HG02943 (cell line): ENCODE data around the gene NTSR1.

ENCODE experiments used
- ATAC-seq: cut with Tn5 transposase; IDR thresholded peaks from one replicate; pipeline ENCODE4 v1.9.1; 2021; ENCODE audit warnings: mild to moderate bottlenecking, low read depth, moderate library complexity; ENCODE audit not compliant: unreplicated experiment

Gene NTSR1

DNA sequence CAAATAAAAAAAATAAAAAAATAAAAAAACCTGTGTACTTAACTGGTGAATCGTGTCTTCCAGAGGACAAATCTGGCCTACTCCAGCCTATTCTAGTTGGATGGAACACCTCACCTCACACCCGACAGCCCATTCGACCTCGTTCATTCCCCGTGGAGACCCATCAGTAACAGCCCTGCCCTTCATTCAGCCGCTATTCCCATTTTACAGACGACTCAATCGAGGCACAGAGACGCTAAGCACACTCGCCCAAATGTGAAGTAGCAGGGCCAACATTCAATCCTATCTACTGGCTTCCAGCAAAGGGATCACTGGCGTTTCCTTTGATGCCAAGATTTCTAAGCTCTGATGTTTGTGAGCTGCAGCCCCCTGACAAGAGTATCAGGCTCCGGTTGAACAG lies 1.8 kb upstream of the NTSR1 start:
- no peak for ATAC-seq

DNA sequence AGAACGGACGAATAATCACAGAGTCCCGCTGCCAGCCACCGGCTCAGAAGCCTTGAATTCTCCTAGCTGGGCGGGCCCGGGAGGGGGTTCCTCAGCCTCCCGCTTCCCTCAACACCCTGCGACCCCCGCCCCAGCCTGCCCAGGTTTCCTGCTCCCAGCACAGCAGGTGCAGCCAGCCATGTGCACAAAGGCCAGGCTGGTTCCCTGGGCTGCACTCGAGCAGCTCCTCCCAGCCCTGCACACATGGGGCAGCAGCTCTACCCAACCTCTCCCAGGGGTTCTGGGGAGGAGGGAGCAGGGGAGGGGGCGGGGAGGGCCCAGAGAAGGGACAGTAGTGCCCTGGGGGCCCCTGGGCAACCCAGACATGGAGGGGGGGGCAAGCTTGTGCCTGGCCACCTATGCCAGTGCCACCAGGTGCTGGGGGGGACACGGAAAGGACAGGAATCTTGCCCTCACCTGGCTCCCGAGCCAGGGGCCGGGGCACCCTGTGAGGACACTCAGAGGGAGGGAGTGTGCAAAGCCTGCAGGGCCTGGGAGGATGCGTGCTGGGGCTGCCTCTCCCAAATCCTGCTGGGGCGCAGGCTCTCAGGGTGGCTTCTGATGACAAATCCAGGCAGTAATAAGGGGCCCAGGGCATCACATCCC lies 1.2 kb upstream of the NTSR1 start:
- ATAC-seq: no peak

DNA sequence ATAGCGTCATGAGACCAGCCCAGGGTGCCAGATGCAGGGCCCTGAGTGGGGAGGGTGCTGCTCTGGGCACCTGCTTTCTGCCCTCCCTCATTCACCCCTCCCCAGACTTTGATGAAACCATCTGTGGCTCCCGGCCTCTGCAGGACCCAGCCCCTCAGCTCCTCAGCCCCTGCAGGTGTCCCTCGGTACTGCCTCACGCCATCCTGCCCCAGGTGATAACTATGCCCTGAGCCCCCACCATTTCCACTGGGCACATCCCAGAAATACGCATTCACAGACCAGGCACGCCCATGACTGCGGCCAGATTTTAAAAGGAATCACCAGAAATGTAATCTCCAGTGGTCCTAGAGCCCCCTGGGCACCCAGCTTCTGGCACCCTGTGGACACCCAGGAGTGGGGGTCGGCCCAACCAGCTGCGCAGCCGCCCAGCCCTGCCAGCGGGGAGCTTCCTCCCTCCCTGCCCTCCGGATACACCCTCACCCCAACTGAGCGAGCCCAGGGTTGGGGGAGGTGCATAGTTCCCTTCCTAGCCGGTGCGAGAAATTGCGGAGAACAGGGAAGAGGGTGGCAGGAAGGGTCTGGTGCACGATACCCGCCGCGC lies 615 bp upstream of the NTSR1 start:
- no peak for ATAC-seq

DNA sequence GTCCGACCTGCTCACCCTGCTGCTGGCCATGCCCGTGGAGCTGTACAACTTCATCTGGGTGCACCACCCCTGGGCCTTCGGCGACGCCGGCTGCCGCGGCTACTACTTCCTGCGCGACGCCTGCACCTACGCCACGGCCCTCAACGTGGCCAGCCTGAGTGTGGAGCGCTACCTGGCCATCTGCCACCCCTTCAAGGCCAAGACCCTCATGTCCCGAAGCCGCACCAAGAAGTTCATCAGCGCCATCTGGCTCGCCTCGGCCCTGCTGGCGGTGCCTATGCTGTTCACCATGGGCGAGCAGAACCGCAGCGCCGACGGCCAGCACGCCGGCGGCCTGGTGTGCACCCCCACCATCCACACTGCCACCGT lies 885 bp downstream of the NTSR1 start:
- no peak for ATAC-seq

DNA sequence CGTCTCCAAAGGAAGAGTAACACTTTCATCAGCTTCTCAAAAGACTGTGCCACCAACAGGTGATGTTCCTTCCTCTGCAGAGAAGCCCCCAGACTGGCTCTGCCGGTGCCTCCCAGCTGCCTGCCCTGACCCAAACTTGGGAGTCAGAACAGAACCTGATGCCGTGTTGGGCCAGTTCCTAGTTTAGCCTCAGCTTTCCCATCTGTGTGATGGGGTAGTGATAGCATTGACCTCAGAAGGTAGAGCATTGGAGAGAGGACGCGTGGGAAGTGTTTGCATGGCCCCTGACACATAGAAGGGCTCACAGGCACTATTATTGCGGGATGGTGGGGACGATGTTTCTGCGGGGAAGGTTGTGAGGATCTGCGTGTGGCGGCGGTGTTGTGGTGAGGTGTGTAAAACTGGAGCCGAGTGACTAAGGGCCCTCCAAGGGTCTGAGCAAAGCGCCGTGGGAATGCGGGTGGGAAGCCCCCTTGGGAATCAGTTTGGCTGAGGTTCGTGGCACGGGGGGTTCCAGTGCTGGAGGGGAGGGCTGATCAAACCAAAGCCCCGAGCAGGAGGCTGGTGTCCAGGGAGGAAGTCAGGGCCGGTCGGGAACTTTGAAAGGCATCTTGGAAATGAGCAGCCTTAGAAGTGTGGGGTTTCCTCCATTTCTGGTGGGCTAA lies 1.7 kb downstream of the NTSR1 start:
- no peak for ATAC-seq

DNA sequence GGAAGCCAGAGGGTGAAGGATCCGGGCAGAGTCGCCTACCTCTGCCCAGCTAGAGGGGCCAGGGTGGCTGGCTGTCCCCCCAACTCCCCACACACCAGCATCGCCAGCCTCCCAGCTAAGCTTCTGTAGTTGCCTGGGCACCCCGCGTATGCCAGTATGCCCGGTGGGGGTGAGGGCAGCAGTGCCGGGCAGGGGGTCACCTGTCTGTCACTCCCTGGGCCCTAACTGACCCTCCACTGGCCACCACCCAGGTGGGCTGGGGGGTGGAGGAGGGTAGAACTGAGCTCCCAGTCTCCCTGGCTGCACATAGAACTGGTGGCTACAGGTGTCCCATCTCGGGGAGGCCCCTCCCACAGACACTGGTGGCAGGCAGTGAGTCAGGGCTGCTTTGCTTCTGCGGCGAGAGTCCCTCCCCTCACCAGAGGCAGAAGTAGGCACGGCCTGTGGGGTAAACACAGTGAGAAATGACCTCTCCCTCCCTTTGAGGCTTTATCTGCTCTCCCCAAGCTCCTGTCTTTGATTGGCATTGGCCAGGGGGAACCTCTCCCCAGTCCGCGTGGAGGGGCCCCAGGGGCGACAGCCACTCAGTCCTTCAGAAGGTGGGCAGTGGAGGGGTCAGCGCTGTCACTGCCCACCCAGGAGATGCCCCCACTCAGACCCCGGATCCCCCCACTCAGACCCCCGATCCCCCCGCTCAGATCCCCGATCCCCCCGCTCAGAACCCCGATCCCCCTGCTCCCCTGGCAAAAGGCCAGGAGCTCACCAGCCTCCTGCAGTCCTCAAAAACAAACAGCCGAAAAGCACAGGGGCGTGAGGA lies 2.5 kb downstream of the NTSR1 start:
- no peak for ATAC-seq

DNA sequence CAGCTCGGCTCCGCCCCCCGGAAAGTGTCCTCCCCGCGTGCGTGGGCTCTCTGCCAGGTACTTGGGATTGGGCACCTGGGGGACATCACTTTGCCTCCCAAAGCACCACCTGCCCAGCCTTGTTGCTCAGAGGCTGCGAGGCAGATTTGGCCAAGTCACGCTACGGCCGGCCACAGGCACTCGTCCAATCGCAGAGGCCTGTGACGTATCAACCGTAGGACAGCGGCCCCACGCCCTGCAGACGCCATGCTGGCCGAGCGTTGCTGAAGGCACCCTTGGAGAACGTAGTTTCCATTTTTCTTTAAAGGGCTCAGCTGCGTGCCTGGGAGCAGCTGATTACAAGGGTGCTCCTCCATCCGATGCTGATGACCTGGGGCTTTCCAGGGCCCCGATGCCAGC lies 3.1 kb downstream of the NTSR1 start:
- ATAC-seq: no peak

DNA sequence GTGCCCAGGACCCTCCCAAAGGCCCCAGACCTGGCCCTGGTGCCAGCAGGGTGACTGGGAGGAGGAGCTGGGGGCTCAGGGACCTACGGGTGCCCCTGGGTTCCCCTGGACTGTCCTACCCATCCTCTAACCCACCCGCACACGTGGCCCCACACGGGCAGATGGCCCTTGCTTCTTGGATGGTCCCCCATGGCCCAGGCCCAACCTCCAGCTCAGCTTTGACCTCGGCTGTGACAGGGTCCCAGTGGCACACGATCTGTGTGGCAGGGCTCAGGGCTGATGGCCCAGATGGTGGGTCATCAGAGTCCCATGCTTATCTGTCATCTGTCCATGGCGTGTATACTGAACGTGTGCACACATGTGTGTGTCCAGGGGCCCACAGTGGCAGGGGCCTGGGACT lies 4.0 kb downstream of the NTSR1 start:
- ATAC-seq: no peak

DNA sequence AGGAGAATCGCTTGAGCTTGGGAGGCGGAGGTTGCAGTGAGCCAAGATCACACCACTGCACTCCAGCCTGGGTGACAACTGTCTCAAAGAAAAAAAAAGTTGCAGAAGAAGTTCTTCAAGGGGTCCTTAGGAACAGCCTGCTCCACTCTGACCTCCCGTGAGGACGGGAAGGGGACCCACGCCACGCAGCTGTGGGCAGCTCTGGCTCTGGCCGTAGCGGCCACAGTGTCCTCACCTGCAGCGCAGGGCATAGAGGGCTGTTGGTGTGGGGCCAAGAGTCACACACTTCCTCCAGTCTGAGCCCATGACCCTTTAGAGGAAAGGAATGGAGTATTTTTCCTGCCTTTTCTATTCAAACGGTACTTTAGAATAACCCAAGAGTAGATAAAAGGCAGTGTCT lies 5.4 kb downstream of the NTSR1 start:
- no peak for ATAC-seq

DNA sequence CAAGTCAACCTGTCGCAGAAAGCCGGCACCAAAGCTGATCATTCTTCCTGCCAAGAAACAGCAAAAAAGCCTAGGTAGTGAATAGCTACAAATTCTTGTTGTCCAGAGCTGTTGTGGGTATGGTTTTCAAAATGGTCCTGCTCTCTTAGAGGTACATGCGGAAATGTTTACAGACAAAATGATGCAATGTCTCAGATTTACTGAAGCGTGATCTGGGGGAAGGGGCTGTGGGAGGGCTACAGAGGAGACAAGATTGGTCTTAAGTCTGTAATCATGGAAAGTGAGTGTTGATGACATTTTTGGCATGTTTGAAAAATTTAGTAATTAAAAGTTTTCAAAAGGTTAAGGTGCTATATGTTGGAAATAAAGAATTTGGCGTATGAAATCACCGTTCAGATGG lies 6.2 kb downstream of the NTSR1 start:
- no peak for ATAC-seq

DNA sequence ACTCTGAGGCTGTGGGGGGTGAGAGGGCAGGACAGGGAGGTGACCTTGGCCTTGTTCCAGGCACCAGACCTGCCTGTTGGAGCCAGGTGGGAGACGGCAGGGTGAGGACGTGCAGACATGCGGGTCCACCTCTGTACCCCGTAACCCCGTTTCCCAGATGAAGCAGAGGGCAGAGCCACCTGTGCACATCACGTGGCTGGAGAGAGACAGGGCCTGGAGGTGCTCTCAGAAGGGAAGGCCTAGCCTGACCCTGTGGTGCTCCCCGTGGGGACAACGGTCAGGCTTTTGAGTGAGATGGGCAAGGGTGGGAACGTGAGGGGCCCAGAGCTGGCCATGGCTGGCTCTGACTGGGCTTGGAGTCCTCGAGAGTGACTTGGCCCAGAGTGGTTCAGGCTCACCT lies 6.6 kb downstream of the NTSR1 start:
- ATAC-seq: no peak

DNA sequence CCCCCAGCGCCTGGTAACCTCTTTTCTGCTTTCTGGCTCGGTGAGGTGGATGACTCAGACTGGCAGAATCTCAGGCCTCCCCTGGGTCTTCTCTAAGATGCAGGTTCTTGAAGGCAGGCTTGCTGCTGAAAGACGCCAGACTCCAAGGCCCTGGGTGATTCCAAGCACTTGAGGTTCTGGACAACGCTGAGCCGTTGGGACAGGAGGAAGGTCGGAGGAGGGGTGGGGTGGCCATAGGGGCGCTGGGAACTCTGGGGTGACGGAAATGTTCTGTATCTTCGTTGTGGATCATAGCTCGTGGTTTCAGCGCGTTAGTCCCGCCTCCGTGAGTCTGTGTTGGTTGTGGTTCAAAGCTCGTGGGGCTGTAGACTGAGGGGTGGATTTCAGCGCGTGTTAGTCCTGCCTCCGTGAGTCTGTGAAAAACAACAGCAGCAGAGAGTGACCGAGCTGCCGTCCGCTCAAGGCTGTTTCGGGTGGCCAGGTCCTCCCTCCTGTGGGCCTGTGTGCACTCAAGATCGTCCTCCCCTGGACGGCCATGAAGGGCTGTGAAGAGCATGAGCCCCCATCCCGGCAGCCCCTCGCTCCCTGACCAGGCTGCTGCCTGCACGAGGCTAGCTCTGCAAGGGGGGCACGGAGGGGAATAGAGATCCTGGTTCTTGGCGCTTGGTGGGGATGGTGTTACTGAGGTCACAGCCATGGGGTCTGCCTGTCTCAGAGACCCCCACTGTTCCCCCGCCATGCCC lies 7.7 kb downstream of the NTSR1 start:
- no peak for ATAC-seq

DNA sequence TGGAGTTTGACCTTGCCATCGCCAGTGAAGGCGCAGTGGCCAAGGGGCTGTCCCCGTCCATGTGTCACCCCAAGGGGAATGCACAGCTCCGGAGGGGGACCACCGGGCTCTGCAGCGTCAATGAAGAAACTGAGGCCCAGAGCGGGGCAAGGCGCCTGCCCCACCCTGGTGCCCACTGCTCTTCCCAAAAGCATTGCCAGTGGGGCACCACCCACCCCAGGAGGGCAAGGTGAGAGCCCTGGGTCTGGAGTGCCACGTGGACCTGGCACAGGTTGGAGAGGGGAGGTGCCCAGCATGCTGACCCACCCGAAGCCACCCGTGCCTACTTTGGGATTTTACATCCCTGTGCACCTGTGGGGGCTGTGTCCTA lies 8.3 kb downstream of the NTSR1 start:
- no peak for ATAC-seq

DNA sequence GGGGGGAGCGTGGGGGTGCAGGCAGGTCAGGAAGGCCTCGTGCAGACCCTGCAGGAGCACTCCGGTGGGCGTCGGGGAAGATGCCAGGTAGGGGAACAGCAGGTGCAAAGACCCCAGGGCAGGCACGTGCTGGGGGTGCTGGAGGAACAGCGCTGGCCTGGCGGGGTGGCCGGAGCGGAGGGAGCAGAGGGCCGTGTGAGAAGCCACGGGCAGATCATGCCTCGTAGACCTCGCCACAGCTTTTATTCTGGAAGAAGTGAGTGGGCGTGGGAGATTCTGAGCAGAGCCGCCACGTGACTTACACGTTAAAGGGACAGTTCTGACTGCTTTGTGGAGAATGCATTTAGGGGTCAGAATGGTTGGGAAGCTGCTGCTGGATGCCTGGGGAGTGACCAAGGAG lies 9.3 kb downstream of the NTSR1 start:
- ATAC-seq: no peak

DNA sequence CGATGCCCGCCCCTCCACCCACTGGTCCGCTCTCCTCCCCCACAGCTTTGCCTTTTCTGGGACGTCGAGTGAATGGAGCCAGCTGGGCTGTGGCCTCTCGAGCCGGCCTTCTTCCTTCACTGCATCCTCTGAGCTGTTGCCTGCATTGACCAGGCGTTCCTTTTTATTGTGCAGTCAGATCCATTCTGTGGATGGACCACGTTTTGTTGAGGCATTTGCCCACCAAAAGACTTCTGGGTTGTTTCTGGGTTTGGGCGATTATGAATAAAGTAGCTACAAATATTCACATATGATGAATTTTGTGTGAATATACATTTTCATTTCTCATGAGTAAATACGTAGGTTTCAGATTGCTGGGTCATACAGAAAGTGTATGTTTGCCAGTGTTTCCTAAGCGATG lies 9.9 kb downstream of the NTSR1 start:
- no peak for ATAC-seq

DNA sequence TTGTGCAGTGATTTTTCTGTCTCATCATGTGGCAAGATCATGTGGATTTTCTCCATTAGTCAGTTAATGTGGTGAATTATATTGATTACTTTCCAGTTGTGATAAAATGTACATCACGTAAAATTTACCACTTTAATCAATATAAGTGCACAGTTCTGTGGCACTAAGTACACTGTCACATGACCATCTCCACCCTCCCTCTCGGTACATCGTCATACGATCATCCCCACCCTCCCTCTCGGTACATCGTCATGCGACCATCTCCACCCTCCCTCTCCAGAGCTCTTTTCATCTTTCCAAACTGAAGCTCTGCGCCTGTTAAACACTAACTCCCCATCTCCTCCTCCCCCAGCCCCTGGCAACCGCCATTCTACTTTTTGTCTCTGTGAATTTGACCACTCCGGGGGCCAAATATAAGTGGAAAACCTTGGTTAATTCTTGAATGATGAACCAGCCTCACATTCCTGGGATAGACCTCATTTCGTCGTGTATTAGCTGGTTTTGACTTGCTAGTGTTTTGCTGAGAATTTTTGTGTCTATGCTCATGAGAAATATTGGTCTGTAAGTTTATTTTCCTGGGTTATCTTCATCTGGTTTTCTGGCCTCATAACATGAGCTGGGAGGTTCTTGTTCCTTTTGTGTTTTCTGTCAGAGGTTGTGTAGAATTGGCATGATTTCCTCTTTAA lies 10.8 kb downstream of the NTSR1 start:
- no peak for ATAC-seq

DNA sequence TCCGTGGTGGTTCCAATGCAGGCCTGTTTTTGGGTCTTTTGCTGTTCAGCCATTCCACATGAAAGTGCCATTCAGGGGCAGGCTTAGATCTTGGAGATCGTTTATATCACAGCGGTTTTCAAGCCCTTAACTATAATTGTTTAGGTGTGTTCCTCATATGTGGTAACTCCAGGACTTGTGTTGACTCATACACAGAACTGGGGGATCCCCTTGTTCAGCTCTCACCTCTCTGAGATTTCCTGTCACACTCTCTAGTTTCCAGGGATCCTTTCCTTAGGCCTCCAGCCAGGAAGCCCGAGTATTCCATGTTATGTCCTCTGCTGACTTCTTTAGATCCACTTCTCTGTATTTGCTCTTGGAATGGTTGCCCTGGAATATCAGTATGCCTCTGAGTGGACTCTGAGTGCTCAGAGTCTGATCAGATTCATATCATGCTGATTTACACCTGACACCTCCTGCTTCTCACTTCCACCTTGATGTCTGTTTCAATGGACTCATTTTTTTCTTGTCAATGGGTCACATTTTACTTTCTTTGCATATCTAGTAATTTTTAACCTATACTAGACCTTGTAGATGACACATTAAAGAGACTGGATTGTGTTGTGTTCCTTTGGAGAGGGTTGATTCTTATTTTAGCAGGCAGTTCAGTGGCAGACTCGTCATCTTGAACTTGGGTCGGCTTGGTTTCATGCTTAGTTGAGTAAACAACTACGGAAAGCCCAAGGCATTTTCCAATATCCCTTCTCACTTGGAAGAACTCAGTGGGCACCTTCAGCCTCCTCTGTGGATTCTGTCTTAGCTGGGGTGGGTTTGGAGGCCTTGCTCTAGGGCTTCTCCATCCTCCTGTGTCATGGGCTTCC lies 13.1 kb downstream of the NTSR1 start:
- no peak for ATAC-seq

DNA sequence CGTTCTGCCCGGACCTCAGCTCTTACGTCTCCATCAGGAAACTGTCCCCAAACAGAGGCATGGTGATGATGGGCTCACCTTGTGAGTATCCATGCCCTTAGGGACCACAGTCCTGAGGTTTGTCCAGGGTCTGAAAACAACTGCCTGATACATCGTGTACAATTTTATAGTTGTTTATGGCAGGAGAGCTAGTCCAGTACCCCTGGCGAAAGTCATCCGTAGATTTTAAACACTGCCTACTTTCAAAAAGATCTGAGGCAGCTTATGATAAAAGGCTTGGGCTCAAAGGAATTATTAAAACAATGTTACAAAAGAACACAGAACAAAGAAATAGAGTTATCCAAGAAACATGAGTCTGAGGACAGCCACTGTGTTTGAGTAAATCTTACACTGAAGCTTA lies 14.0 kb downstream of the NTSR1 start:
- ATAC-seq: no peak

DNA sequence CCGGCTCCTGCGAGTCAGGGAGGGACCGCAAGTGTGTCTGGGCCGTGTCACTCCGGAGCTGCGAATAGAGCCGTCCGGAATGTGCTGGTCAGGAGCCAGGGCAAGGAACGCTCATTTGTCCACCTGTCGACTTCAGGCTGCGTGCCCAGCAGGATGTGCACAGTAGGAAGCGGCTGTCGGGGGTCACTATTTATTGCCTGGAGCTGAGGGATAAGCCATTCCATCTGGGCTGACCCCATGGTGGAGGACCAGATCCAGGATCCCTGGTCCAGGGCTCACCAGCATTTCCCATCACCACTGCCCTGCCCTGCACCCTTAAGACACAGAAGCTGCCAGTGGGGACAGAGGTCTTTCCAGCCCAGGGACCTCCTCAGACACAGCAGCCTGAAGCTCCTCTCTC lies 14.7 kb downstream of the NTSR1 start:
- ATAC-seq: no peak
